BE2C (cell line): ENCODE measurements around the gene EFCAB11.

Source experiments
- DNase-seq: peaks from one replicate; pipeline ENCODE4 v3.0.0-alpha.2; 2020
- H3K27me3 ChIP-seq: fragments of 250-450 bp; sonication (Bioruptor Pico); 2 replicates; pipeline ENCODE4 v1.5.1; 2020; ENCODE audit warnings: mild to moderate bottlenecking
- H3K36me3 ChIP-seq: fragments of 250-450 bp; sonication (Bioruptor Pico); 2 replicates; pipeline ENCODE4 v1.5.1; 2020; ENCODE audit warnings: mild to moderate bottlenecking
- H3K4me1 ChIP-seq: fragments of 250-450 bp; sonication (Bioruptor Pico); 2 replicates; pipeline ENCODE4 v1.5.1; 2020
- H3K4me3 ChIP-seq: 2 replicates; pipeline ENCODE4 v1.5.1; 2011; ENCODE audit warnings: low read depth, low read length
- H3K9me3 ChIP-seq: fragments of 250-450 bp; sonication (Bioruptor Pico); 2 replicates; pipeline ENCODE4 v1.5.1; 2020
- CTCF ChIP-seq: IDR thresholded peaks from 2 replicates; pipeline ENCODE4 v1.5.1; 2012; ENCODE audit warnings: mild to moderate bottlenecking, low read depth, low read length

EFCAB11 gene

GRCh38 chr14:89862856-89863255 is 91.7 kb downstream of the EFCAB11 start:
- no peaks in the 10 kb centered on the region for H3K36me3 ChIP-seq
- TF ChIP-seq CTCF: no peak
- H3K9me3 ChIP-seq: no peaks in the 10 kb centered on the region
- H3K4me3 ChIP-seq: no peak overlapping the region
- H3K4me1 ChIP-seq: no peaks in the 10 kb centered on the region
- DNase-seq: no peak
- no peaks in the 10 kb centered on the region for H3K27me3 ChIP-seq

- Histone ChIP-seq H3K36me3 (no peaks in the 10 kb centered on the region), H3K4me3 (no peak overlapping the region), H3K4me1 (no peaks in the 10 kb centered on the region), H3K27me3 (no peaks in the 10 kb centered on the region), H3K9me3 (no peaks in the 10 kb centered on the region)
- TF ChIP-seq CTCF: no peak
- DNase-seq: no peak
Measured at GRCh38 chr14:89861630-89862029, 92.9 kb downstream of the EFCAB11 start.

- no peak for TF ChIP-seq CTCF
- no peaks in the 10 kb centered on the region for H3K36me3 ChIP-seq
- H3K4me3 ChIP-seq: no peak overlapping the region
- H3K9me3 ChIP-seq: no peaks in the 10 kb centered on the region
- no peaks in the 10 kb centered on the region for H3K27me3 ChIP-seq
- no peaks in the 10 kb centered on the region for H3K4me1 ChIP-seq
- DNase-seq: no peak
Measured at GRCh38 chr14:89858089-89858488, 96.4 kb downstream of the EFCAB11 start.

- no peak overlapping the region for H3K4me3 ChIP-seq
- no peak for TF ChIP-seq CTCF
- H3K36me3 ChIP-seq: no peaks in the 10 kb centered on the region
- no peak for DNase-seq
- H3K9me3 ChIP-seq: no peaks in the 10 kb centered on the region
- no peaks in the 10 kb centered on the region for H3K4me1 ChIP-seq
- no peaks in the 10 kb centered on the region for H3K27me3 ChIP-seq
Measured at GRCh38 chr14:89856871-89857345, 97.6 kb downstream of the EFCAB11 start.

GRCh38 chr14:89855961-89856656 is 98.4 kb downstream of the EFCAB11 start:
- DNase-seq: no peak
- H3K4me1 ChIP-seq: no peaks in the 10 kb centered on the region
- no peaks in the 10 kb centered on the region for H3K27me3 ChIP-seq
- H3K9me3 ChIP-seq: no peaks in the 10 kb centered on the region
- H3K4me3 ChIP-seq: no peak overlapping the region
- H3K36me3 ChIP-seq: no peaks in the 10 kb centered on the region
- no peak for TF ChIP-seq CTCF

- TF ChIP-seq CTCF: no peak
- Histone ChIP-seq H3K4me3 (no peak overlapping the region), H3K4me1 (no peaks in the 10 kb centered on the region), H3K36me3 (no peaks in the 10 kb centered on the region), H3K27me3 (no peaks in the 10 kb centered on the region), H3K9me3 (no peaks in the 10 kb centered on the region)
- no peak for DNase-seq
Measured at GRCh38 chr14:89853936-89854693, 100.4 kb downstream of the EFCAB11 start.
